GM12891 (cell line): ENCODE results near the gene ABCG1.

Experiments used
- POLR2AphosphoS5 ChIP-seq: IDR thresholded peaks from 2 replicates; pipeline ENCODE4 v1.6.1; 2011; ENCODE audit warnings: low read depth, low read length, control low read depth
- TAF1 ChIP-seq: IDR thresholded peaks from 2 replicates; pipeline ENCODE4 v1.6.1; 2011; ENCODE audit warnings: low read depth, low read length, control low read depth

- TF ChIP-seq POLR2AphosphoS5 (no peak), TAF1 (no peak)
Observed at GRCh38 chr21:42252325-42252654, 33.4 kb downstream of the ABCG1 start.
